GM23338 (cell line): ENCODE results near the gene FAM76B. TPM values are rescaled to one million over a fixed set of nuclear protein-coding genes. Genes with fewer than 3 reads are reported as not detected.

Experiments used
- ATAC-seq: fragments of 200-7000 bp; cut with Tn5 transposase; 3 replicates; pipeline ENCODE4 v1.9.1; 2020
- DNase-seq: peaks from one replicate; pipeline ENCODE4 v3.0.0-alpha.2; 2015; ENCODE audit warnings: low spot score
- H2AFZ ChIP-seq: fragments of 200-600 bp; sonication (generic); 2 replicates; pipeline ENCODE4 v1.8.0; 2016; ENCODE audit warnings: antibody characterized with exemption, mild to moderate bottlenecking, moderate library complexity
- H3F3A ChIP-seq: fragments of 200-600 bp; sonication (generic); replicated peaks from 2 replicates; pipeline ENCODE4 v1.8.0; 2017; ENCODE audit warnings: antibody characterized with exemption, mixed run types, low read depth
- H3K27ac ChIP-seq: fragments of 200-600 bp; sonication (generic); 2 replicates; pipeline ENCODE4 v1.6.1; 2016; ENCODE audit warnings: low read depth
- H3K27me3 ChIP-seq: fragments of 200-600 bp; sonication (generic); 2 replicates; pipeline ENCODE4 v1.8.0; 2016; ENCODE audit warnings: mild to moderate bottlenecking, mixed run types, moderate library complexity; ENCODE audit not compliant: insufficient read depth
- H3K36me3 ChIP-seq: fragments of 200-600 bp; sonication (generic); 2 replicates; pipeline ENCODE4 v1.8.0; 2016; ENCODE audit warnings: mild to moderate bottlenecking; ENCODE audit not compliant: insufficient read depth
- H3K4me1 ChIP-seq: fragments of 200-600 bp; sonication (generic); 2 replicates; pipeline ENCODE4 v1.8.0; 2016; ENCODE audit warnings: mild to moderate bottlenecking, moderate library complexity; ENCODE audit not compliant: insufficient read depth
- H3K4me2 ChIP-seq: fragments of 200-600 bp; sonication (generic); 2 replicates; pipeline ENCODE4 v1.7.1; 2017; ENCODE audit warnings: mixed run types
- H3K4me3 ChIP-seq: fragments of 200-600 bp; sonication (generic); 2 replicates; pipeline ENCODE4 v1.6.1; 2016; ENCODE audit warnings: mixed run types
- H3K79me2 ChIP-seq: fragments of 200-600 bp; sonication (generic); replicated peaks from 2 replicates; pipeline ENCODE4 v1.8.0; 2017; ENCODE audit warnings: mild to moderate bottlenecking; ENCODE audit not compliant: insufficient read depth
- H3K9me2 ChIP-seq: fragments of 200-600 bp; sonication (generic); 2 replicates; pipeline ENCODE4 v1.8.0; 2017; ENCODE audit not compliant: insufficient read depth
- H4K20me1 ChIP-seq: fragments of 200-600 bp; sonication (generic); replicated peaks from 2 replicates; pipeline ENCODE4 v1.8.0; 2017; ENCODE audit warnings: mild to moderate bottlenecking; ENCODE audit not compliant: insufficient read depth
- H3K27ac Mint-ChIP-seq: 2 replicates; pipeline ENCODE4 v1.8.0; 2020; ENCODE audit warnings: inconsistent platforms, mild to moderate bottlenecking, moderate library complexity, mixed read lengths
- H3K27me3 Mint-ChIP-seq: 3 replicates; pipeline ENCODE4 v1.8.0; 2022; ENCODE audit warnings: low read depth, mild to moderate bottlenecking, moderate library complexity, mixed read lengths, inconsistent platforms; ENCODE audit not compliant: insufficient read depth, poor library complexity
- H3K36me3 Mint-ChIP-seq: 3 replicates; pipeline ENCODE4 v1.8.0; 2021; ENCODE audit warnings: low read depth, mild to moderate bottlenecking, inconsistent platforms, moderate library complexity, mixed read lengths
- H3K4me1 Mint-ChIP-seq: 3 replicates; pipeline ENCODE4 v1.8.0; 2020; ENCODE audit warnings: mild to moderate bottlenecking, inconsistent platforms, mixed read lengths
- H3K4me3 Mint-ChIP-seq: 3 replicates; pipeline ENCODE4 v1.8.0; 2021; ENCODE audit warnings: moderate library complexity, mild to moderate bottlenecking, inconsistent platforms, mixed read lengths
- H3K9me3 Mint-ChIP-seq: 3 replicates; pipeline ENCODE4 v1.8.0; 2020; ENCODE audit warnings: moderate library complexity, mild to moderate bottlenecking, inconsistent platforms, mixed read lengths
- ETS1 ChIP-seq: IDR thresholded peaks from 2 replicates; pipeline ENCODE4 v1.6.1; 2016; ENCODE audit warnings: antibody characterized with exemption
- EZH2 ChIP-seq: fragments of 200-600 bp; sonication (generic); IDR thresholded peaks from one replicate; pipeline ENCODE4 v1.8.0; 2017; ENCODE audit warnings: antibody characterized with exemption, mild to moderate bottlenecking, low read depth; ENCODE audit not compliant: unreplicated experiment
- JUNB ChIP-seq: IDR thresholded peaks from one replicate; pipeline ENCODE4 v1.6.1; 2016; ENCODE audit warnings: antibody characterized with exemption; ENCODE audit not compliant: unreplicated experiment
- ZNF114 ChIP-seq: fragments of 250-450 bp; sonication (Bioruptor Pico); IDR thresholded peaks from 2 replicates; pipeline ENCODE4 v1.5.0; 2020; ENCODE audit warnings: mild to moderate bottlenecking, moderate library complexity
- ZNF331 ChIP-seq: fragments of 250-450 bp; sonication (Bioruptor Pico); IDR thresholded peaks from 2 replicates; pipeline ENCODE4 v1.5.0; 2020; ENCODE audit warnings: low read depth, mild to moderate bottlenecking, moderate library complexity
- polyA plus RNA-seq: library from polyadenylated mRNA; unstranded; fragments of >200 nt; fragmentation: Nextera tagmentation; extraction: Ambion mirVana; gene quantifications from 2 replicates; pipeline ENCODE4 v1.2.1, GENCODE V29; 2016
- total RNA-seq: library from RNA; depleted of rRNA; stranded (reverse); fragments of >200 nt; shearing (Covaris generic); gene quantifications from 2 replicates; pipeline ENCODE4 v1.2.3, GENCODE V29; 2014
- TF ChIP-seq, protein P1 (sequence below): fragments of 250-450 bp; sonication (Bioruptor Pico); IDR thresholded peaks from 2 replicates; pipeline ENCODE4 v1.5.0; 2020; ENCODE audit warnings: mild to moderate bottlenecking, moderate library complexity

Gene FAM76B
- total and polyA plus RNA-seq, 2 experiments from 2014 or later, result 21.1 to 37.9 TPM

DNA sequence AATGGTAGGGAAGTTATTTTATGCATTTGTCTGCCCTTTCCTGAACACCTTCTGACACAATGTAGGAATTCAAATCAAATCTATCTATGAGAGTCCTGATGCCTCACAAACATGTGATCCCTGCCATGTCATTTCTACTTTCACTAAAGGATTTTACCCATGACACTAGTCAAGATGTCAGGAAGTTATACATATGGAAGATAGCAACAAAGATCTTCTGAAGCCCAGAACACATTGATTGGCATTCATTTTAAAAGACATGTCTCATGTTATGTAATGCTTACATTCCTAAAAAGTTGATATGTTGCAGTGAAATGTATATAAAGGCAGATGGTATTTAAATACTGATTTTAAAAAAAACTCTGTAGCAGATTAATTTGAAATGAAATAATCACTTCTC, 61.5 kb downstream of the FAM76B start:
- Histone ChIP-seq H4K20me1 (no peaks in the 10 kb centered on the region), H3K4me3 (no peak overlapping the region), H3K27me3 (no peaks in the 10 kb centered on the region), H2AFZ (no peak overlapping the region), H3K79me2 (no peaks in the 10 kb centered on the region), H3K27ac (no peak overlapping the region), H3K4me1 (no peaks in the 10 kb centered on the region), H3K36me3 (no peaks in the 10 kb centered on the region), H3F3A (no peaks in the 10 kb centered on the region), H3K4me2 (no peak overlapping the region), H3K9me2 (no peaks in the 10 kb centered on the region)
- H3K4me3 Mint-ChIP-seq, result no peak overlapping the region
- no peaks in the 10 kb centered on the region for H3K27me3 Mint-ChIP-seq
- DNase-seq (no peak), ATAC-seq (no peak)
- no peak overlapping the region for H3K27ac Mint-ChIP-seq
- no peaks in the 10 kb centered on the region for H3K36me3 Mint-ChIP-seq
- no peaks in the 10 kb centered on the region; the same call in 2 of the 3 replicates for H3K9me3 Mint-ChIP-seq
- H3K4me1 Mint-ChIP-seq, result no peaks in the 10 kb centered on the region
- no peak for TF ChIP-seq ETS1
- TF ChIP-seq ZNF331, result no peak
- TF ChIP-seq, protein P1, sequence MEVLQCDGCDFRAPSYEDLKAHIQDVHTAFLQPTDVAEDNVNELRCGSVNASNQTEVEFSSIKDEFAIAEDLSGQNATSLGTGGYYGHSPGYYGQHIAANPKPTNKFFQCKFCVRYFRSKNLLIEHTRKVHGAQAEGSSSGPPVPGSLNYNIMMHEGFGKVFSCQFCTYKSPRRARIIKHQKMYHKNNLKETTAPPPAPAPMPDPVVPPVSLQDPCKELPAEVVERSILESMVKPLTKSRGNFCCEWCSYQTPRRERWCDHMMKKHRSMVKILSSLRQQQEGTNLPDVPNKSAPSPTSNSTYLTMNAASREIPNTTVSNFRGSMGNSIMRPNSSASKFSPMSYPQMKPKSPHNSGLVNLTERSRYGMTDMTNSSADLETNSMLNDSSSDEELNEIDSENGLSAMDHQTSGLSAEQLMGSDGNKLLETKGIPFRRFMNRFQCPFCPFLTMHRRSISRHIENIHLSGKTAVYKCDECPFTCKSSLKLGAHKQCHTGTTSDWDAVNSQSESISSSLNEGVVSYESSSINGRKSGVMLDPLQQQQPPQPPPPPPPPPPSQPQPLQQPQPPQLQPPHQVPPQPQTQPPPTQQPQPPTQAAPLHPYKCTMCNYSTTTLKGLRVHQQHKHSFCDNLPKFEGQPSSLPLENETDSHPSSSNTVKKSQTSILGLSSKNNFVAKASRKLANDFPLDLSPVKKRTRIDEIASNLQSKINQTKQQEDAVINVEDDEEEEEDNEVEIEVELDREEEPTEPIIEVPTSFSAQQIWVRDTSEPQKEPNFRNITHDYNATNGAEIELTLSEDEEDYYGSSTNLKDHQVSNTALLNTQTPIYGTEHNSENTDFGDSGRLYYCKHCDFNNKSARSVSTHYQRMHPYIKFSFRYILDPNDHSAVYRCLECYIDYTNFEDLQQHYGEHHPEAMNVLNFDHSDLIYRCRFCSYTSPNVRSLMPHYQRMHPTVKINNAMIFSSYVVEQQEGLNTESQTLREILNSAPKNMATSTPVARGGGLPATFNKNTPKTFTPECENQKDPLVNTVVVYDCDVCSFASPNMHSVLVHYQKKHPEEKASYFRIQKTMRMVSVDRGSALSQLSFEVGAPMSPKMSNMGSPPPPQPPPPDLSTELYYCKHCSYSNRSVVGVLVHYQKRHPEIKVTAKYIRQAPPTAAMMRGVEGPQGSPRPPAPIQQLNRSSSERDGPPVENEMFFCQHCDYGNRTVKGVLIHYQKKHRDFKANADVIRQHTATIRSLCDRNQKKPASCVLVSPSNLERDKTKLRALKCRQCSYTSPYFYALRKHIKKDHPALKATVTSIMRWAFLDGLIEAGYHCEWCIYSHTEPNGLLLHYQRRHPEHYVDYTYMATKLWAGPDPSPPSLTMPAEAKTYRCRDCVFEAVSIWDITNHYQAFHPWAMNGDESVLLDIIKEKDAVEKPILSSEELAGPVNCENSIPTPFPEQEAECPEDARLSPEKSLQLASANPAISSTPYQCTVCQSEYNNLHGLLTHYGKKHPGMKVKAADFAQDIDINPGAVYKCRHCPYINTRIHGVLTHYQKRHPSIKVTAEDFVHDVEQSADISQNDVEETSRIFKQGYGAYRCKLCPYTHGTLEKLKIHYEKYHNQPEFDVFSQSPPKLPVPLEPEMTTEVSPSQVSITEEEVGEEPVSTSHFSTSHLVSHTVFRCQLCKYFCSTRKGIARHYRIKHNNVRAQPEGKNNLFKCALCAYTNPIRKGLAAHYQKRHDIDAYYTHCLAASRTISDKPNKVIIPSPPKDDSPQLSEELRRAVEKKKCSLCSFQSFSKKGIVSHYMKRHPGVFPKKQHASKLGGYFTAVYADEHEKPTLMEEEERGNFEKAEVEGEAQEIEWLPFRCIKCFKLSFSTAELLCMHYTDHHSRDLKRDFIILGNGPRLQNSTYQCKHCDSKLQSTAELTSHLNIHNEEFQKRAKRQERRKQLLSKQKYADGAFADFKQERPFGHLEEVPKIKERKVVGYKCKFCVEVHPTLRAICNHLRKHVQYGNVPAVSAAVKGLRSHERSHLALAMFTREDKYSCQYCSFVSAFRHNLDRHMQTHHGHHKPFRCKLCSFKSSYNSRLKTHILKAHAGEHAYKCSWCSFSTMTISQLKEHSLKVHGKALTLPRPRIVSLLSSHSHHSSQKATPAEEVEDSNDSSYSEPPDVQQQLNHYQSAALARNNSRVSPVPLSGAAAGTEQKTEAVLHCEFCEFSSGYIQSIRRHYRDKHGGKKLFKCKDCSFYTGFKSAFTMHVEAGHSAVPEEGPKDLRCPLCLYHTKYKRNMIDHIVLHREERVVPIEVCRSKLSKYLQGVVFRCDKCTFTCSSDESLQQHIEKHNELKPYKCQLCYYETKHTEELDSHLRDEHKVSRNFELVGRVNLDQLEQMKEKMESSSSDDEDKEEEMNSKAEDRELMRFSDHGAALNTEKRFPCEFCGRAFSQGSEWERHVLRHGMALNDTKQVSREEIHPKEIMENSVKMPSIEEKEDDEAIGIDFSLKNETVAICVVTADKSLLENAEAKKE (CRISPR knock-in tag), result no peak
- no peak for TF ChIP-seq JUNB
- no peak for TF ChIP-seq EZH2
- TF ChIP-seq ZNF114, result no peak
